Measurements from ENCODE around the gene OR56A4.

OR56A4 gene

DNA sequence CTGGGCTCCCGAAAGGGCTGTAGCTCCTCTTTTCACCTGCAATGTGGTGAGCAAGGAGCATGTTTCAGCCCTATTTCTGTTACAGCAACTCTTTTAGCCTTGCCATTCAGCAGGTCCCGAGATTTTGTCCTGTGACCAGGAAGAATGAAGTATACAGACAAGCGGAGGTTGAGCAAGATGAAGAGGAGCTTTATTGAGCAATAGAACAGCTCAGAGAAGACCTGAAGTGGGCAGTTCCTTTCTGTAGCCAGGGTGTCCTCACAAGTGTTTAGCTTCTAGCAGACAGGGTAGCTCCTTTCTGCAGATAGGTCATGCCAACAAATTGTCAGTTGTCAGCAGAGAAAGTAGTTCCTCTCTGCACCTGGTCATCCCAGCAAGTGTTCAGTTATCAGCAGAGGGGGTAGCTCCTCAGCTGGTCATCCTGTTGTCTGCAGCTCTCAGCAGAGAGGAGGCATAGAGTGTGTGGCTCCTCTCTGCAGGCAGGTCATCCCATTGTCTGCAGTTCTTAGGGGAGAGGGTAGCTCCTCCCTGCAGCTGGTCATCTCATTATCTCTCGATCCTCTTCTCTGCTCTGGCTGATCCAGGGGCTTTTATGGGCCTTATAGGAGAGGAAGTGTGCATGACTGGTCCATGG, 5.4 kb upstream of the OR56A4 start:
- Histone ChIP-seq H3K4me3 (no peak overlapping the region), H4K20me1 (no peaks in the 10 kb centered on the region), H3K4me1 (no peaks in the 10 kb centered on the region), H3K4me2 (no peak overlapping the region), H3K9me3 (replicated peaks in 1 of 11) (peaks cover 12 to 37% (median 20%) of the 10 kb centered on the region in 11 experiments; a peak in 19 of 22 replicates), H3K27me3 (no peaks in the 10 kb centered on the region), H3K36me3 (no peaks in the 10 kb centered on the region), H3K27ac (no peak overlapping the region), H3K9ac (no peak overlapping the region)
- no peak for TF ChIP-seq Cebpa-rat (IDR thresholded peaks at IDR 0.05)

DNA sequence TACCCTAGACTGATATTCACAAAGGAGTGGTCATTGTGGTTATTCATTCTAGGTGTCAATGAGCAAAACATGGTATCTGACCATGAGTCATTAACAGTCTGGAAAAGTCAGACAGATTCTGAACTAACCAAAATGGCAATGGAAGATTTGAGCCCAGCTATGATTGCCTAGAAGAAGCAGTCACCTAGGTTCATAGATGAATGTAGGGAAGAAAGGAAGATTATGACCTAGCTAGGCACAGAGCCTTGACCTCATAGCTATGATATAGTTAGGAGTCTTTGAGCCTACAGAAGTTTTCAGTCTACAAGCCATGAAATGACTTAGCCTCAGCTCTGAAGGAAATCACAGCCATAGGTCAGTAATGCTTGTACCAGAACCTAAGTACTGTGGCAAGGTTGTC, 351 bp downstream of the OR56A4 start:
- Histone ChIP-seq H4K20me1 (no peaks in the 10 kb centered on the region), H3K9me3 (replicated peaks in 1 of 11) (no peaks in the 10 kb centered on the region), H3K36me3 (no peaks in the 10 kb centered on the region), H3K4me2 (no peak overlapping the region), H3K27me3 (no peaks in the 10 kb centered on the region), H3K9ac (no peak overlapping the region), H3K4me3 (no peak overlapping the region), H3K4me1 (no peaks in the 10 kb centered on the region), H3K27ac (no peak overlapping the region)
- TF ChIP-seq Cebpa-rat (IDR thresholded peaks at IDR 0.05): no peak

DNA sequence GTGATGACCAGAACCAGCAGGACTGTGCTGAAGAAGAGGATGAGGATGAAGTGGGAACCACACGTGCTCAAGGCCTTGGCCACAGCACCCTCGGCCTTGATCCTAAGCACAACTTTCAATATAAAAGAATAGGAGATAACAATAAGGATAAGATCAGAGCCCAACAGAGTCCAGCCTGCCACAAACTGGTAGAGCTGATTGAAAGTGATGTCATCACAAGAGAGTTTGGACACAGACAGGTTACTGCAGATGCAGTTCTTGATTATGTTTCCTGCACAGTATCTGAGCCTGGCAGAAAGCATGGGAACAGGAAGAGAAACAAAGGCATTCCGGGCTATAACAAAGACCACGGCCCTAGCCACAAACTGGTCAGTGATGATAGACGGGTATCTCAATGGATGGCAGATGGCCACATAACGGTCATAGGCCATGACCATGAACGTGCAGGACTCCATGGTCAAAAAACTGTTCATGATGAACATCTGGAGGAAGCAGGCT, 4.5 kb downstream of the OR56A4 start:
- Histone ChIP-seq H3K36me3 (no peaks in the 10 kb centered on the region), H3K9ac (no peak overlapping the region), H3K4me3 (no peak overlapping the region), H4K20me1 (no peaks in the 10 kb centered on the region), H3K9me3 (replicated peaks in 1 of 11) (no peaks in the 10 kb centered on the region), H3K27ac (no peak overlapping the region), H3K4me1 (no peaks in the 10 kb centered on the region), H3K27me3 (no peaks in the 10 kb centered on the region), H3K4me2 (no peak overlapping the region)
- TF ChIP-seq Cebpa-rat (IDR thresholded peaks at IDR 0.05): no peak

DNA sequence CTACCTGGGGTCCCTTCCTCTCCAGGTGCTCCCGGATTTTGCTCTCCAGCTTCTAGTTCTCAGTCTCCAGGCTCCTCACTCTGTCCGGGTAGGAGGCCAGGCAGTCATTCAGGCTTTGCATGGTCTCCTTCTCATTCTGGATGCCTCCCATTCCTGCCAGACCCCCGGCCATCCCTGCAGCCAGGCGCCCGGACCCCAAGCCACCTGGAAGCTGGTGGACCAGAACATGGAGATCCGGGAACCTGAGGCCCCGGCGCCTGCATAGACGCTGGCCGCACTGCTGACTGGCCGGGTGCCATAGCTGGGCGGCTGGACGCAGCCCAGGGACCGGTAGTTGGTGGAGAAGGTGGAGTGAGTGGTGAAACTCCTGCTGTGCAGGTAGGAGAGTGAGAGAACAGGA, 12.0 kb downstream of the OR56A4 start:
- Histone ChIP-seq H3K4me3 (no peak overlapping the region), H3K27ac (no peak overlapping the region), H3K9me3 (replicated peaks in 1 of 11) (no peaks in the 10 kb centered on the region), H3K4me1 (no peaks in the 10 kb centered on the region), H3K36me3 (no peaks in the 10 kb centered on the region), H3K4me2 (no peak overlapping the region), H4K20me1 (no peaks in the 10 kb centered on the region), H3K9ac (no peak overlapping the region), H3K27me3 (no peaks in the 10 kb centered on the region)
- TF ChIP-seq Cebpa-rat (IDR thresholded peaks at IDR 0.05): no peak

DNA sequence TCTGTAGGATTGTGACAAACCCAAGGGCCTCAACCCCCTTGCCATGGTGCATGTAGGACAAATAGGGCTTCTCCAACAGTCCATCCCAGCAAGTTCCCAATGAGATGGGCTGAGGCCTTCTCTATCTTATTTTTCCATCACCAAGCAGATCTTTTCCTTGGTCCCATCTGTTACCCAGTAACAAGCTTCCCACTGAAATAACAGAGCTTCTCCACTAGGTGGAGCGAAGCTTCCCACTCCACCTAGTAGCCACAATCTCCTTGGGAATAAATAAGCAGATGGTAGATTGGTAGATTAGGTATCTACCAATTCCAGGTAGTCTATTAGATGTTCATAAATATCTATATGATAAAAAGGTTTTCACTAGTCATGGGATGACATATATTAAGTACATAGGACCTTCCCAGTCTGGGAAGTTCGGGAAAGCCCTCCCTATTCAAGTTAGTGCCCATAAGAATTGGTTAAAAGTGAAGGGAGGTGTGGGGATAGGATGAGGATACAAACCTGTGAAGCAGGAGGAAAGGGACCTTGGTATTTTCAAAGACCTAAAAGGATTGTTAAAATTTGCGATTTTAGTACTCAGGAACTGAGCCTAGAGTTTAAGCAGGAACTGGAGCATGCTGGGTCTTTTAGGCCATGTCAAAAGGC, 14.0 kb downstream of the OR56A4 start:
- no peak for TF ChIP-seq Cebpa-rat (IDR thresholded peaks at IDR 0.05)
- Histone ChIP-seq H3K4me2 (no peak overlapping the region), H3K27ac (no peak overlapping the region), H4K20me1 (no peaks in the 10 kb centered on the region), H3K9me3 (replicated peaks in 1 of 11) (no peaks in the 10 kb centered on the region), H3K4me3 (no peak overlapping the region), H3K27me3 (no peaks in the 10 kb centered on the region), H3K9ac (no peak overlapping the region), H3K36me3 (no peaks in the 10 kb centered on the region), H3K4me1 (no peaks in the 10 kb centered on the region)

DNA sequence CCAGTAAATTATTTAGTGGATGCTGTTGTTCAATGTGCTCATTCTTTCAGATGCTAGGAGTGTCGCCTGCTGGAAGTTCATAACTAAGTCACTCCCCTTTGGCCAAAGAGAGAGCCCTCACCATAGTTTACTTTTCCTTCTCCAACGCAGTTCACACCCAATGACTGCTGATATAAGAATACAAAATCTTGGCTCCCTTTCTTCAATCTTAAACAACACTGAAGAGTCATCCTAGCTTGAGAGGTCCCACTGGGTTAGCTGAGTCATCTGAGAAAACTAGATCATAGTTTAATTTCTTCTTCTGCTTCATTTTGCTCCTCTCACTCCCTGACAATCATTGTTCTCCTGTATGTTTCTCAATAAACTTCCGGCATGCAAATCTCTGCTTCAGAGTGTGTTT, 14.6 kb downstream of the OR56A4 start:
- H3K27me3 ChIP-seq: no peaks in the 10 kb centered on the region
- no peak for TF ChIP-seq Cebpa-rat (IDR thresholded peaks at IDR 0.05)
- no peak overlapping the region for H3K9ac ChIP-seq

DNA sequence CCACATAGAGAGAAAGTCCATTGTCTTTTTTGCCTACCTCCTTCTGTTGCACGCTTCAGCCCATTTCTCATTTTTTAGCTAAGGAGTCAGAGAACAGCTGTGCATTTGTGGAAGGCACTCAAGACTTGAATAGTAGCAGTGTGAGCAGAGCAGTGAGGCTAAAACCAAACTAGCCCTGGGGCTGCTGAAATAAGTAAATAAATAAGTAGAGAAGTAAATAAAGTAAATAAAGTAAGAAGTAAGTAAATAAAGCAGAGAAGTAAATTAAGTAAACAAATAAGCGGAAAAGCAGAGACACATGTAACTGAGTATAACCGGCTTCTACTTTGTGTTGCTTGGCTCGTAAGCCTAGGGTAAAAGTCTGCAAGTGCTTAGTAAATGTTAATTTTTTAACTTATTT, 17.5 kb downstream of the OR56A4 start:
- Histone ChIP-seq H3K9ac (no peak overlapping the region), H3K9me3 (replicated peaks in 1 of 11) (no peaks in the 10 kb centered on the region), H3K36me3 (no peaks in the 10 kb centered on the region), H3K4me2 (no peak overlapping the region), H3K27me3 (no peaks in the 10 kb centered on the region), H3K27ac (no peak overlapping the region), H3K4me1 (no peaks in the 10 kb centered on the region), H4K20me1 (no peaks in the 10 kb centered on the region), H3K4me3 (no peak overlapping the region)
- no peak for TF ChIP-seq Cebpa-rat (IDR thresholded peaks at IDR 0.05)

More for the DNA sequence above, 14.6 kb downstream of the OR56A4 start:
- Histone ChIP-seq H3K4me2 (no peak overlapping the region), H3K9me3 (replicated peaks in 1 of 11) (no peaks in the 10 kb centered on the region), H3K36me3 (no peaks in the 10 kb centered on the region), H4K20me1 (no peaks in the 10 kb centered on the region), H3K27ac (no peak overlapping the region), H3K4me3 (no peak overlapping the region), H3K4me1 (no peaks in the 10 kb centered on the region)

DNA sequence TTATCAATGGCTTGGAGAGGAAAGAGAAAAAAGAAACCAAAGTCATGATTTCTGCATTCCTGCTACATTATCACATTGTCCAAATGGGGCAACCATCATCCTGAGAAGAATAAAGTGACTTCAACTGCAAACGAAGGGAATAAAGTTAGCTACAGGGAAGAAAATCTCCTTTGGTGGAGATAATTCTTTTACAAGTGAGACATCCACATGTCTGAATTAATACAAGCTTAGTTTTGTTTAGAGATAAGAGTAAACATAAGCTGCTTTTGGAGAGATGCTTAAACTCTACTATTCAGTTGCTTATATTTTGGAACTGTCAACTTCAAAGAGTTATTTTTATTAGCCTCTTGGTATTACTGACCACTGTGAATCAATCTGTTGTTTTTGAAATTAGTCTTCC, 19.9 kb downstream of the OR56A4 start, which contains the start of gene OR52L1:
Gene OR52L1 (minus strand): TSS at position 101 of the 400 bp plus-strand sequence. CDS start 55 bp downstream, at position 46.
- Histone ChIP-seq H3K27me3 (no peaks in the 10 kb centered on the region), H3K27ac (no peak within 1 kb of the TSS), H4K20me1 (no peaks in the 10 kb centered on the region), H3K4me2 (no peak within 1 kb of the TSS), H3K4me1 (no peaks in the 10 kb centered on the region), H3K4me3 (no peak within 1 kb of the TSS), H3K36me3 (no peaks in the 10 kb centered on the region), H3K9me3 (replicated peaks in 1 of 11) (peaks cover 0 to 10% (median 8%) of the 10 kb centered on the region in 11 experiments; a peak in 13 of 22 replicates), H3K9ac (no peak within 1 kb of the TSS)
- no peak for TF ChIP-seq Cebpa-rat (IDR thresholded peaks at IDR 0.05)

DNA sequence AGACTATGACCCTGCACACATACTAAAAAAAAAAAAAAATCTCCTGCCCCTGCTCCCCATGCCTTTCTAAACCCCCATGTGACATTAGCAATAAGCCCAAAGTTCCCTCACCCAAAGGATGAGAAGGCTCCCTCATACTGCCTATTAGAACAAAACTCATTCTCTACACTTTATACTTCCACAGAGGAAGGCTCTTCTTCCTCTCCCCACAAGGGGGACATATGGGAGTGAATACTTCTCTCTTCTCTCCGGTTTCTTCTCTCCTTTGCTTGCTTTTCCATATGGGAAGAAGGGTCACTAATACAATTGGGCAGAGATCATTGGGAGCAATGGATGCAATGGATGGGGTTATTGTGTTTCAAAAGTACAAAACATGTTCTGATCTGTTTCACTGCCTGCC, 23.3 kb downstream of the OR56A4 start:
- no peak overlapping the region for H3K4me3 ChIP-seq
- H3K9ac ChIP-seq: no peak overlapping the region
- H3K27ac ChIP-seq: no peak overlapping the region
- no peaks in the 10 kb centered on the region for H3K4me1 ChIP-seq
- H3K4me2 ChIP-seq: no peak overlapping the region
- H3K27me3 ChIP-seq: no peaks in the 10 kb centered on the region
- H3K9me3 ChIP-seq (replicated peaks in 1 of 11): peaks cover 25 to 41% (median 31%) of the 10 kb centered on the region in 11 experiments
- H4K20me1 ChIP-seq: no peaks in the 10 kb centered on the region
- TF ChIP-seq Cebpa-rat (IDR thresholded peaks at IDR 0.05): no peak
- H3K36me3 ChIP-seq: no peaks in the 10 kb centered on the region

DNA sequence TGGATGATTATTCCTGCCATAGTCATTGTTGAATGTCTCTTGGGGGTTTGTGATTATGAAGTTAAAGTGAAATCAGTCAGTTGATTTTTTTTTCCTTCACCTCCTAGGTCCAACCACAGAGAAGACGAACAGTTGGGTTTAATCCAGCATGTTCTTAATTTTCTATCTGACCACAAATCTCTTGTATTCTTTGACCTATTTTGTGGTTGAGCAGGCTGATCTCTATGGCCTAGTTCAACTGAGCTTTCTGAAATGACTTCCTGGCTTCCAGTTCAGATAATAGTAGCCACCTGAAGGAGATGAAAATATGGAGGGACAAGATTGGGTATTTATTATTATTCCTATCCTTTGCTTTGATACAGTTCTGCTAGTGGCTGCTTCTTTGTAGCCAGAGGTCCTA, 33.2 kb downstream of the OR56A4 start:
- H3K27ac ChIP-seq: no peak overlapping the region
- TF ChIP-seq Cebpa-rat (IDR thresholded peaks at IDR 0.05): no peak
- peaks cover 0 to 9% (median 0%) of the 10 kb centered on the region in 10 experiments; a peak in 5 of 20 replicates for H3K4me1 ChIP-seq
- no peaks in the 10 kb centered on the region for H4K20me1 ChIP-seq
- no peak overlapping the region for H3K9ac ChIP-seq
- no peaks in the 10 kb centered on the region for H3K27me3 ChIP-seq
- no peak overlapping the region for H3K4me3 ChIP-seq
- peak overlapping the region in 3 of 11 experiments; percentile 20 to 48 (median 45); a peak in 7 of 22 replicates for H3K4me2 ChIP-seq
- peaks cover 1 to 19% (median 7%) of the 10 kb centered on the region in 11 experiments; a peak in 17 of 22 replicates for H3K9me3 ChIP-seq (replicated peaks in 1 of 11)
- H3K36me3 ChIP-seq: no peaks in the 10 kb centered on the region

Measured in BLaER1 treated with 17β-estradiol and CSF1 and Interleukin-3, amounts not matched to agents 10 nM and 100 nM (cell line).